ENCODE results near the gene WDR7. TPM values are rescaled to one million over a fixed set of nuclear protein-coding genes. Genes with fewer than 3 reads are reported as not detected.
A peak's percentile ranks its signal among the peaks of the same experiment; 100 is the strongest.

WDR7 gene
- total RNA-seq, 2 donors from 2014 or later: 22.3 to 24.0 TPM

- Histone ChIP-seq H3K4me1 (no peaks in the 10 kb centered on the region), H3K9me3 (no peaks in the 10 kb centered on the region), H3K27ac (no peak overlapping the region), H3K36me3 (no peaks in the 10 kb centered on the region), H3K4me3 (no peak overlapping the region), H3K27me3 (no peaks in the 10 kb centered on the region)
- TF ChIP-seq CTCF (IDR thresholded peaks at IDR 0.05): no peak
- DNase-seq (ENCODE audit: low spot score): no peak
Measured at GRCh38 chr18:56873441-56874140, 222.4 kb downstream of the WDR7 start.

GRCh38 chr18:56878711-56879110 lies 227.6 kb downstream of the WDR7 start:
- no peak for TF ChIP-seq CTCF (IDR thresholded peaks at IDR 0.05)
- H3K4me1 ChIP-seq: no peaks in the 10 kb centered on the region
- H3K36me3 ChIP-seq: no peaks in the 10 kb centered on the region
- no peak overlapping the region for H3K4me3 ChIP-seq
- H3K27ac ChIP-seq: no peak overlapping the region
- H3K9me3 ChIP-seq: no peaks in the 10 kb centered on the region
- no peaks in the 10 kb centered on the region for H3K27me3 ChIP-seq
- no peak for DNase-seq (ENCODE audit: low spot score)

- no peak for DNase-seq (ENCODE audit: low spot score)
- H3K4me1 ChIP-seq: no peaks in the 10 kb centered on the region
- no peaks in the 10 kb centered on the region for H3K27me3 ChIP-seq
- H3K27ac ChIP-seq: no peak overlapping the region
- H3K9me3 ChIP-seq: peaks cover 0 to 6% of the 10 kb centered on the region in 2 donors
- no peaks in the 10 kb centered on the region for H3K36me3 ChIP-seq
- no peak for TF ChIP-seq CTCF (IDR thresholded peaks at IDR 0.05)
- no peak overlapping the region for H3K4me3 ChIP-seq
Measured at GRCh38 chr18:56884511-56884910, 233.4 kb downstream of the WDR7 start.

DNA sequence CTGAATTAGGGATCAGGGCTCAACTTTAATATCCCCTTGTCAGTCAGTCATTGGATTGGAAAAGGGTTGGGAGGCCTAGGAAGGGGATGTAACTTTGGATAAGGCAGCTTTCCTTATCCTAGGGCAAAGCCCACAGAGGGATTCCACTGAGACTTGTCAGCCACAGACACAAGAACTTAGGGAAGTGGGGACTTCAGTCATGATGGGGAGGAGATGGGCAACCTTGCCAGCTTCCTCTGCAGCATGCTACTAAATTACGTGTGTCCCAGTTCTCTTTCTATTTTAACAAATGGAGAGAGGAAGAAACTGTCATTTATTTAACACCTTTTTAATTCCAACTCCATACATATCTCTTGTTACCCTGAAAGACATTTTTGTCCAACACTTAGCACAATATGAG lies 237.8 kb downstream of the WDR7 start:
- Histone ChIP-seq H3K27me3 (no peaks in the 10 kb centered on the region), H3K4me3 (no peak overlapping the region), H3K27ac (no peak overlapping the region), H3K4me1 (peaks cover 0 to 8% of the 10 kb centered on the region in 2 donors), H3K36me3 (no peaks in the 10 kb centered on the region), H3K9me3 (peaks cover 0 to 6% of the 10 kb centered on the region in 2 donors)
- DNase-seq (ENCODE audit: low spot score): no peak
- no peak for TF ChIP-seq CTCF (IDR thresholded peaks at IDR 0.05)

DNA sequence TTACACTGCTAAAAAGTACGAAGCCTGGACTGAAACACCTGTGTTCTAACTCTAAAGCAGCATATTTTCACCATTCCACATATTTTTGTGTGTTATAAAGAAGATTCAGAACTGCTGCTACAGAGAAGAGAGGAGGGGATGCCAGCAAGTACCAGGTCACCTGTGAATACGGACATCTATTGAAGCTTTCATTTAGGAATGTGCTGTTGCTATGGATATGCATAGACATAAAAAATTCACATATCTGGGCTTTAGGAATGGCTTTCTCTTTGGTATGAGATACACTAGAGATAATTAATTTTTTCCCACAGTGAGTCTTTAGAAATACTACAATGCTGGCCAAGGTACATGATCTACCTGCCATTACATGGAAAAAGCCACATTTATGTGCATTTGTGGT lies 238.5 kb downstream of the WDR7 start:
- Histone ChIP-seq H3K27me3 (no peaks in the 10 kb centered on the region), H3K4me1 (peaks cover 0 to 8% of the 10 kb centered on the region in 2 donors), H3K9me3 (peaks cover 0 to 6% of the 10 kb centered on the region in 2 donors), H3K4me3 (no peak overlapping the region), H3K27ac (no peak overlapping the region), H3K36me3 (no peaks in the 10 kb centered on the region)
- no peak for TF ChIP-seq CTCF (IDR thresholded peaks at IDR 0.05)
- DNase-seq (ENCODE audit: low spot score): no peak

GRCh38 chr18:56890632-56891031 lies 239.5 kb downstream of the WDR7 start:
- H3K9me3 ChIP-seq: peaks cover 0 to 6% of the 10 kb centered on the region in 2 donors
- peaks cover 0 to 8% of the 10 kb centered on the region in 2 donors for H3K4me1 ChIP-seq
- no peaks in the 10 kb centered on the region for H3K36me3 ChIP-seq
- H3K27me3 ChIP-seq: no peaks in the 10 kb centered on the region
- H3K27ac ChIP-seq: peak overlapping the region in 1 of 2 donors; percentile 4
- no peak for TF ChIP-seq CTCF (IDR thresholded peaks at IDR 0.05)
- no peak overlapping the region for H3K4me3 ChIP-seq
- no peak for DNase-seq (ENCODE audit: low spot score)

Measured in right atrium auricular region (tissue), 2 donors.